ENCODE measurements around the gene FBXO21.

Gene FBXO21

DNA sequence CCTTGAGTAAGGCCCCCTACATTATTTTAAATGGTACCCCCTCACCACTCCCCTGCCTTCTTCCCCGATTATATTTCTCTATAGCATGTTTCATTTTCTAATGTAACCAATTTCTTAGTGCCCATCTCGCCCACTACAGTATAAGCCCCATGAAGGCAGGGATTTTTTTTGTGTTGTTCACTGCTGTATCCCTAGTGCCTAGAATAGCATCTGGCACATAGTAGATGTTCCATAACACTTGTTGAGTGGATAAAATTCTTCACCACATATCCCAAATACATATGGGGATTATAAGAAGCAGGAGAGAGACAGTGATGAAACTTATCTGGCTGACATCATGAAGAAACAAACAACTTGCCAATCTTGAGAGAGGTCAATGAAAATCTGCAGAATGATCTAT, 11.5 kb downstream of the FBXO21 start:
- TF ChIP-seq, protein P1, sequence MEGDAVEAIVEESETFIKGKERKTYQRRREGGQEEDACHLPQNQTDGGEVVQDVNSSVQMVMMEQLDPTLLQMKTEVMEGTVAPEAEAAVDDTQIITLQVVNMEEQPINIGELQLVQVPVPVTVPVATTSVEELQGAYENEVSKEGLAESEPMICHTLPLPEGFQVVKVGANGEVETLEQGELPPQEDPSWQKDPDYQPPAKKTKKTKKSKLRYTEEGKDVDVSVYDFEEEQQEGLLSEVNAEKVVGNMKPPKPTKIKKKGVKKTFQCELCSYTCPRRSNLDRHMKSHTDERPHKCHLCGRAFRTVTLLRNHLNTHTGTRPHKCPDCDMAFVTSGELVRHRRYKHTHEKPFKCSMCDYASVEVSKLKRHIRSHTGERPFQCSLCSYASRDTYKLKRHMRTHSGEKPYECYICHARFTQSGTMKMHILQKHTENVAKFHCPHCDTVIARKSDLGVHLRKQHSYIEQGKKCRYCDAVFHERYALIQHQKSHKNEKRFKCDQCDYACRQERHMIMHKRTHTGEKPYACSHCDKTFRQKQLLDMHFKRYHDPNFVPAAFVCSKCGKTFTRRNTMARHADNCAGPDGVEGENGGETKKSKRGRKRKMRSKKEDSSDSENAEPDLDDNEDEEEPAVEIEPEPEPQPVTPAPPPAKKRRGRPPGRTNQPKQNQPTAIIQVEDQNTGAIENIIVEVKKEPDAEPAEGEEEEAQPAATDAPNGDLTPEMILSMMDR (IDR thresholded peaks at IDR 0.05; ENCODE audit: low read length, missing control alignments), result no peak
- no peak overlapping the region for H3K4me3 ChIP-seq (replicated peaks; ENCODE audit: low read depth, low read length)
- DNase-seq (ENCODE audit: low read depth), result no peak

DNA sequence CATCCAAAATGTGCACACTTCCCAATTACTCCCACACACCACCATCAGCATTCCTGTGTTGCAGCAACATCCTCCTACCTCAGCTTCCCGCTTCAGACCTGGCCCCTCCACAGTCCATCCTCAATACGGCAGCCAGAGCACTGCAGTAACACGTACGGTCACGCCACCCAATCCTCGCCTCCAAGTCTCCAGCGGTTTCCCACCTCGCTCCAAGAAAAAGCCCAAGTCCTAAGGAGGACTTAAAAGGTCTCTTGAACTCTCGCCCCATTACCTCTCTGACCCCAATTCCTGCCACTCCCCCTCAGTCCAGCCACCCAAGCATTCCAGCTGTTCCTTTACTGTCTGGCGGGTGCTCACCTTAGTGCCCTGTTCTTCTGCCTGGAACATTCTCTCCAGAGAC, 12.0 kb downstream of the FBXO21 start:
- TF ChIP-seq, protein P1 (IDR thresholded peaks at IDR 0.05; ENCODE audit: low read length, missing control alignments), result no peak
- no peak overlapping the region for H3K4me3 ChIP-seq (replicated peaks; ENCODE audit: low read depth, low read length)
- no peak for DNase-seq (ENCODE audit: low read depth)

DNA sequence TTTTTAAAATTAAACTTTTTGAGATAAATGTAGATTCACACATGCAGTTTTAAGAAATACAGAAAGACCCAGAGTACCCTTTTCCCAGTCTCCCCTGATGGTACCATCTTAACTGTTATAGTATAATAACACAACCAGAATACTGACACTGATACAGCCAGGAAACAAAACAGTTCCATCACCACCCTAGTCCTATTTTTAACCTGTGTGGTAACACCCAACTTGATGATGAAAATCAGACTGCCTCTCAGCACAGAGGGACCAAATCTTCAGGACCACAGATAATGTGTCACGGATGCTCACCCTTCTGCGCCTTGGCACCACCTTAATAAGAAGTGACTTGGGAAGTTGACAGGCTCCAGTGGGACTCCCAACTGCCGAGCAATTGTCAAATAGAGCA, 18.1 kb downstream of the FBXO21 start:
- no peak for DNase-seq (ENCODE audit: low read depth)

DNA sequence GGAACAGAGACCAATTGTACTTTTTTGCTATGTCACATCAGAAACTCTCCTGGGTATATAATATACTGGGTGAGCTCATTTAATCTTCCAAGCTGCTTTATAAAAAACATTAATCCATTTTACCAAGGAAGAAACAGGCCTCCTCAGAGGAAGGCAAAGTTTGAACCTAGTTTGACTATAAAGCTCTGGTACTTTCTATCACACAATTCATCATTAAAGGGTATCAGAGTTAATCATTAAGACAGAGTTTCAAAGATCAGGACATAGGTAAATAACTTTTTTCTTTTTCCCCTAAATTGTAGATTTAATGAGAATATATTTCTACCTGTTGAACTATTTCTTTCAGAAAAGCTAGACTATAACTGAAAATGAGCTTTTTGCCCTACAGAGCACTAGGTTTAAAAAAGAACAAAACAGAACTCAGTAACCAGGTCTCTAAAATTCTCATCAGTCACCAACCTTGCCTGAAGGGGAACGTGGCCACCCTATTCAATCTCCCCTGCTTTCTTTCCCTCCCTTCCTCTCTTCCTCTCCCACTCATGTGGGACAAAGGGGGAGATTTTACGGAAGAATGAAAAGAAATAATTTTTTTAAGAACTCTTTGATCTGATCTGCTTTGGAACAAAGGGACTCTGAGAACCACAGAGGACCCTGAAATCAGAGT, 18.6 kb downstream of the FBXO21 start:
- no peak for DNase-seq (ENCODE audit: low read depth)
- no peak overlapping the region for H3K4me3 ChIP-seq (replicated peaks; ENCODE audit: low read depth, low read length)
- TF ChIP-seq, protein P1 (IDR thresholded peaks at IDR 0.05; ENCODE audit: low read length, missing control alignments), result no peak

More for the DNA sequence above, 18.1 kb downstream of the FBXO21 start:
- TF ChIP-seq, protein P1 (IDR thresholded peaks at IDR 0.05; ENCODE audit: low read length, missing control alignments), result no peak
- H3K4me3 ChIP-seq (replicated peaks; ENCODE audit: low read depth, low read length), result no peak overlapping the region

DNA sequence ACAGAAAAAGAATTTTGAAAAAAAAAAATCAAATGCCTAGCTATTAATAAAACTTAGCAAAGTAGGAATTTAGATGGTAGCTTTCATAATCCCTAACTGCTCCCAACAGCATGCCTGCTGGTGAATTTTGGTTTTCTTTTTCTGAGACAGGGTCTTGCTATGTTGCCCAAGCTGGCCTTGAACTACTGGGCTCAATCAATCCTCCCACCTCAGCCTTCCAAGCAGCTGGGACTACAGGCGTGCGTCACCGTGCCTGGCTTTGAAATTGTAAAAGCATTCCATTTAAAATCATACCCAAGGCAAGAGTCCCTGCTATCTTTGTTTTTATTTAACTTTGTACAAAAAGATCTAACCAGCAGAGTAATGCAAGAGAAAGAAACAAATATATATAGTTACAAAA, 20.7 kb downstream of the FBXO21 start:
- TF ChIP-seq, protein P1 (IDR thresholded peaks at IDR 0.05; ENCODE audit: low read length, missing control alignments), result no peak
- no peak overlapping the region for H3K4me3 ChIP-seq (replicated peaks; ENCODE audit: low read depth, low read length)
- no peak for DNase-seq (ENCODE audit: low read depth)

DNA sequence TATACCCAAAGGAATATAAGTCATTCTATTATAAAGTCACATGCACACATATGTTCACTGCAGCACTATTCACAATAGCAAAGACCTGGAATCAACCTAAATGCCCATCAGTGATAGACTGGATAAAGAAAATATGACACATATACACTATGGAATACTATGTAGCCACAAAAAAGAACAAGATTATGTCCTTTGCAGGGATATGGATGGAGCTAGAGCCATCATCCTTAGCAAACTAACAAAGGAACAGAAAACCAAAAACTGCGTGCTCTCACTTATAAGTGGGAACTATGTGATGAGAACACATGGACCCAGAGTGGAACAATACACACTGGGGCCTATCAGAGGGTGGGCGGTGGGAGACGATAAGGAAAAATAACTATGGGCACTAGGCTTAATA, 21.3 kb downstream of the FBXO21 start:
- TF ChIP-seq, protein P1 (IDR thresholded peaks at IDR 0.05; ENCODE audit: low read length, missing control alignments), result no peak
- no peak overlapping the region for H3K4me3 ChIP-seq (replicated peaks; ENCODE audit: low read depth, low read length)
- no peak for DNase-seq (ENCODE audit: low read depth)

DNA sequence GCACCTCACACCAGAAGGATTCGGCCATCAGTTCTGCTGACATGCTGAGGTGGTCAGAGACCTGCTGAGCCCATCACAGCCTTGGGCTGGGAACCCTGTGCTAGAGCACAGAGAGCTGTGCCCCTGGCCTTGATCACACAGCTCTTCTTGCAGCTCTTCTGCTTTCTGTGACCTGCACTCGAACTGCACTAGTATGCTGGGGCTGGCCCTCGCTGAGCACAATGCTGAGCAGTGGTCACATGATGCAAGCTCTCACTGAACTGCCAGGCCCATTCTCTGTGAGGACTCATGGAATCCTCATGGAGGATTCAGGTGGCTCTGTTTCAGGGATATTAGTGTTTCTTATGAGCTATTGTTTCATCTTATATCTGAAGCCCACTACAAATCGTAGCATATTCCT, 22.5 kb downstream of the FBXO21 start:
- DNase-seq (ENCODE audit: low read depth), result no peak
- TF ChIP-seq, protein P1 (IDR thresholded peaks at IDR 0.05; ENCODE audit: low read length, missing control alignments), result no peak
- no peak overlapping the region for H3K4me3 ChIP-seq (replicated peaks; ENCODE audit: low read depth, low read length)
